Right lobe of liver (tissue), 6 donors: ENCODE measurements around the gene C2CD3. TPM values are rescaled to one million over a fixed set of nuclear protein-coding genes. Genes with fewer than 3 reads are reported as not detected.
A peak's percentile ranks its signal among the peaks of the same experiment; 100 is the strongest.

Experiments used
- ATAC-seq, 4 donors: fragments of 200-7000 bp; cut with Tn5 transposase; one replicate each; pipeline ENCODE4 v1.9.1; 2020; ENCODE audit warnings: mild to moderate bottlenecking in 4 of 4, moderate library complexity in 4 of 4
- DNase-seq, 3 donors: peaks; one replicate each; pipeline ENCODE4 v3.0.0-alpha.2; 2020
- H3K27ac ChIP-seq, 3 donors: fragments of 200-600 bp; one replicate each; pipeline ENCODE4 v1.8.0; 2022
- H3K27me3 ChIP-seq, 2 donors: fragments of 200-600 bp; one replicate each; pipeline ENCODE4 v1.8.0; 2022
- H3K36me3 ChIP-seq, 4 donors: fragments of 200-600 bp; sonication (generic) in 1 of 4; one replicate each; pipeline versions ENCODE4 v1.5.1 to v1.8.0; 2017 to 2022; ENCODE audit warnings: control low read depth in 1 of 4
- H3K4me1 ChIP-seq, 4 donors: fragments of 200-600 bp; sonication (generic) in 1 of 4; one replicate each; pipeline versions ENCODE4 v1.5.1 to v1.8.0; 2017 to 2022; ENCODE audit warnings: control low read depth in 1 of 4
- H3K4me3 ChIP-seq, 3 donors: fragments of 200-600 bp; one replicate each; pipeline ENCODE4 v1.8.0; 2022
- H3K9me3 ChIP-seq, 4 donors: fragments of 200-600 bp; sonication (generic) in 1 of 4; one replicate each; pipeline versions ENCODE4 v1.5.1 to v1.8.0; 2017 to 2022; ENCODE audit warnings: control low read depth in 1 of 4
- CTCF ChIP-seq, 4 donors: fragments of 200-600 bp in 3 of 4; fragments of 450-650 bp in 1 of 4; IDR thresholded peaks; one replicate each; pipeline versions ENCODE4 v1.5.1 to v1.8.0; 2016 to 2022; ENCODE audit warnings: antibody characterized with exemption in 4 of 4, mild to moderate bottlenecking in 2 of 4
- POLR2A ChIP-seq: fragments of 450-650 bp; IDR thresholded peaks from one replicate; pipeline ENCODE4 v1.6.1; 2017; ENCODE audit warnings: antibody characterized with exemption, mild to moderate bottlenecking
- WGBS: methylation state at CpG from one replicate; pipeline ENCODE4 v1.1.6; 2018; ENCODE audit warnings: low coverage, low lambda C conversion rate; ENCODE audit not compliant: insufficient coverage; ENCODE audit errors: missing lambda C conversion rate; 5-methylcytosine and 5-hydroxymethylcytosine counted together
- intact Hi-C, 2 donors: fragments of 100-400 bp; cut with DNase I; formaldehyde crosslinking; loops; one replicate each; pipeline versions ENCODE4 v1.11.2 to v1.14.1; 2022
- total RNA-seq, 6 experiments: library from RNA; depleted of rRNA in 2 of 6; stranded (reverse); fragments of >200 nt in 2 of 6; fragmentation: NEBNext Ultra II Directional in 3 of 6; extraction: Animal tissue kit (Norgen Biotek cat#: 25700) in 3 of 6; gene quantifications; one replicate each; pipeline versions ENCODE4 v1.1.0 to v1.2.4, GENCODE V29; 2016 to 2023
- donor health status: DM: no; HTN: yes; CAD: no.
- donor health status: DM: no; HTN: no; CAD: no.
- donor health status: DM: no; HTN: no; CAD: no.
- donor health status: DM: no; HTN: yes; CAD: no.
- donor health status: DM: no; HTN: yes; CAD: no.

C2CD3 gene
- total RNA-seq, 6 experiments from 2014 or later = 4.8 to 9.6 (median 7.4) TPM

- DNase-seq = no peak
- TF ChIP-seq POLR2A (no peak), CTCF (IDR thresholded peaks at IDR 0.05) (no peak)
- 47% methylated on average over 2 of the region's 2 CpGs for WGBS
- Histone ChIP-seq H3K27ac (no peak overlapping the region), H3K4me1 (no peaks in the 10 kb centered on the region), H3K4me3 (no peak overlapping the region), H3K27me3 (no peaks in the 10 kb centered on the region), H3K36me3 (no peaks in the 10 kb centered on the region), H3K9me3 (no peaks in the 10 kb centered on the region)
- intact Hi-C loops = no loop called here
- ATAC-seq = no peak
These were observed 175.1 kb downstream of the C2CD3 start for GRCh38 chr11:73995731-73996130.

DNA sequence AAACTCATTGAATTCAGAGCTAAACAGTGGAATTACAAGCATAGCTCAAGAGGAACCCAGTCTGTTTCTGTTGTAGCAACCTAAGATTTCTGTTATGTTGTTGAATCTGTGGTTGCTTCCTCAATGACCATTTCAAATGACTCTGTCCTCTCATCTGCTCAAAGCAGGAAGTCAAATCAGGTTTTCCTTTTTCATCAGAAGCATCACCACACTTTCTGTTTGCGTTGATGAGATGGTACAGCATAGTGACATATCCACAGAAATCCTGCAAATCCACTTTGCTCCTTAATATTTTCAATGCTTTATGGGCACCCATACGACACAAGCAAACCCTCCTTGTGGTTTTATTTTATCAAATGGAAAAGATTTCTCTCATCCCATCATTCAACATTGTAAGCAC is 175.6 kb downstream of the C2CD3 start:
- no peak overlapping the region for H3K27ac ChIP-seq
- ATAC-seq = peak in 3 of 4 donors; percentile 36 to 69 (median 39)
- intact Hi-C loops = no loop called here

GRCh38 chr11:73991471-73992006 is 179.3 kb downstream of the C2CD3 start:
- H3K27ac ChIP-seq = no peak overlapping the region
- DNase-seq (peak in 1 of 3 donors; percentile 11), ATAC-seq (no peak)
- WGBS = 92% methylated on average over 4 of the region's 6 CpGs
- no peak overlapping the region for H3K4me3 ChIP-seq
- H3K27me3 ChIP-seq = no peaks in the 10 kb centered on the region
- H3K9me3 ChIP-seq = no peaks in the 10 kb centered on the region
- no peaks in the 10 kb centered on the region for H3K4me1 ChIP-seq
- H3K36me3 ChIP-seq = no peaks in the 10 kb centered on the region
- TF ChIP-seq CTCF (IDR thresholded peaks at IDR 0.05) (no peak), POLR2A (no peak)
- intact Hi-C loops = no loop called here

More for the DNA sequence above, 175.6 kb downstream of the C2CD3 start:
- Histone ChIP-seq H3K4me3 (no peak overlapping the region), H3K36me3 (no peaks in the 10 kb centered on the region), H3K27me3 (no peaks in the 10 kb centered on the region), H3K9me3 (no peaks in the 10 kb centered on the region), H3K4me1 (no peaks in the 10 kb centered on the region)
- 68% methylated on average over 2 of the region's 2 CpGs for WGBS
- TF ChIP-seq POLR2A = no peak
- TF ChIP-seq CTCF (IDR thresholded peaks at IDR 0.05) = no peak
- DNase-seq = no peak

DNA sequence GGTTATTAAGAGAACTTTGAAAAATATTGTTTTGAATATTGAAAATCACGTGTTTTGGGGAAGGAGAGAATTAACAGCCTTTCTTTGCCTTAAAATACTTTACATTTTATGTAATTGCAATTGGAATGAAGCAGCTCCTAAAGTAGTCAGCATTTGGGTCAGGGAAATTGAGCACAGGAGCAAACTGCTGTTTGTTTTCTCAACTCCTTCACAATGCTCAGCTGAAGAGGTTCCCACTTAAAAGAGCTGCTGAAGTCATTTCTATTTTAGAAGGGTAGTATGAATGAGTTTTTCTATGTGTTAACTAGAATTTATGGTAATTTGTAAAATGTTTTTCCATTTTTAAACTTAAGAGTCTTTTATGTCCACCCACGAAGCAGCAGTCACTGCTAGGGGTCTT is 180.1 kb downstream of the C2CD3 start:
- 90% methylated on average over 2 of the region's 2 CpGs for WGBS
- Histone ChIP-seq H3K4me3 (no peak overlapping the region), H3K36me3 (no peaks in the 10 kb centered on the region), H3K27me3 (no peaks in the 10 kb centered on the region), H3K9me3 (no peaks in the 10 kb centered on the region), H3K27ac (no peak overlapping the region), H3K4me1 (no peaks in the 10 kb centered on the region)
- intact Hi-C loops = no loop called here
- no peak for DNase-seq
- no peak for ATAC-seq
- no peak for TF ChIP-seq CTCF (IDR thresholded peaks at IDR 0.05)
- TF ChIP-seq POLR2A = no peak

GRCh38 chr11:73989156-73989555 is 181.6 kb downstream of the C2CD3 start:
- ATAC-seq (no peak), DNase-seq (no peak)
- WGBS = 81% methylated on average over 6 of the region's 6 CpGs
- Histone ChIP-seq H3K4me3 (no peak overlapping the region), H3K27me3 (no peaks in the 10 kb centered on the region), H3K4me1 (no peaks in the 10 kb centered on the region), H3K9me3 (no peaks in the 10 kb centered on the region), H3K36me3 (no peaks in the 10 kb centered on the region), H3K27ac (no peak overlapping the region)
- TF ChIP-seq CTCF (IDR thresholded peaks at IDR 0.05) (peak in 2 of 4 donors; percentile 20 to 22), POLR2A (no peak)
- intact Hi-C loops = no loop called here
